ENCODE results near the gene SACM1L.

DNA sequence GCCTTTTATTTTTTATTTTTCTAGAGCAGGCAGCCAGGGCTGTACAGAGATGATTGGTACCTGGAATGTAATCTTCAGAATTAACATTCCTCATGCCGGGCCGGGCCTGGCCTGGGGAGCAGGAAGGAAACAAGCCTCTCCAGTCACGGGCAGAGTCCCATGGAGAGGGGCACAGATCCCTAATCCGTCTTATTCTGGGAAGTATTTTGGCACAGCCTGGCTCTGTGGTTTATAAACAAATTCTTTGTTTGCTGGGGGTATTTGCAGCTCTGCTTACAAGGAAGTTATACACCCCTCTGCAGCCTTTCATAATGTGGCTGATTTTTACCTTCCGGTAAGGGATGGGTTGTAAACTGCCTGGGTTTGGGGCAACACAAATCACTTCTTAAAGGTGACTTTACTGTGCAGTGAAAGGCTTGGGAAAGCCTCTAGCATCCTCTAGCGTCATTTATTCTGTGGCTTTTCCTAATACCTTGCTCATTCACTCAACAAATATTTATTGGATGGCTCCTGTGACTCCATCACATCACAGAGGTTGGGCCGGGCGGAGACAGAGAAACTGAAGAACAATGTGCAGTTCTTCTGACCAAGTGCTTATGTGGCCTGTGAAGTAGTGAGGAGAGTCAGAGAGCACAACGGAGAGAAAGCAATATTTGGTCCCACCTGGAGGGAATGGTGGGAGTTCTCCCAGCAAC, 104.4 kb downstream of the SACM1L start:
- no peak for TF ChIP-seq TCF7L2 (IDR thresholded peaks at IDR 0.05; ENCODE audit: low read depth, low read length)
- TF ChIP-seq, protein P1, sequence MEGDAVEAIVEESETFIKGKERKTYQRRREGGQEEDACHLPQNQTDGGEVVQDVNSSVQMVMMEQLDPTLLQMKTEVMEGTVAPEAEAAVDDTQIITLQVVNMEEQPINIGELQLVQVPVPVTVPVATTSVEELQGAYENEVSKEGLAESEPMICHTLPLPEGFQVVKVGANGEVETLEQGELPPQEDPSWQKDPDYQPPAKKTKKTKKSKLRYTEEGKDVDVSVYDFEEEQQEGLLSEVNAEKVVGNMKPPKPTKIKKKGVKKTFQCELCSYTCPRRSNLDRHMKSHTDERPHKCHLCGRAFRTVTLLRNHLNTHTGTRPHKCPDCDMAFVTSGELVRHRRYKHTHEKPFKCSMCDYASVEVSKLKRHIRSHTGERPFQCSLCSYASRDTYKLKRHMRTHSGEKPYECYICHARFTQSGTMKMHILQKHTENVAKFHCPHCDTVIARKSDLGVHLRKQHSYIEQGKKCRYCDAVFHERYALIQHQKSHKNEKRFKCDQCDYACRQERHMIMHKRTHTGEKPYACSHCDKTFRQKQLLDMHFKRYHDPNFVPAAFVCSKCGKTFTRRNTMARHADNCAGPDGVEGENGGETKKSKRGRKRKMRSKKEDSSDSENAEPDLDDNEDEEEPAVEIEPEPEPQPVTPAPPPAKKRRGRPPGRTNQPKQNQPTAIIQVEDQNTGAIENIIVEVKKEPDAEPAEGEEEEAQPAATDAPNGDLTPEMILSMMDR (IDR thresholded peaks at IDR 0.05), result no peak; the same call in 1 of the 2 replicates
- TF ChIP-seq, protein P2, sequence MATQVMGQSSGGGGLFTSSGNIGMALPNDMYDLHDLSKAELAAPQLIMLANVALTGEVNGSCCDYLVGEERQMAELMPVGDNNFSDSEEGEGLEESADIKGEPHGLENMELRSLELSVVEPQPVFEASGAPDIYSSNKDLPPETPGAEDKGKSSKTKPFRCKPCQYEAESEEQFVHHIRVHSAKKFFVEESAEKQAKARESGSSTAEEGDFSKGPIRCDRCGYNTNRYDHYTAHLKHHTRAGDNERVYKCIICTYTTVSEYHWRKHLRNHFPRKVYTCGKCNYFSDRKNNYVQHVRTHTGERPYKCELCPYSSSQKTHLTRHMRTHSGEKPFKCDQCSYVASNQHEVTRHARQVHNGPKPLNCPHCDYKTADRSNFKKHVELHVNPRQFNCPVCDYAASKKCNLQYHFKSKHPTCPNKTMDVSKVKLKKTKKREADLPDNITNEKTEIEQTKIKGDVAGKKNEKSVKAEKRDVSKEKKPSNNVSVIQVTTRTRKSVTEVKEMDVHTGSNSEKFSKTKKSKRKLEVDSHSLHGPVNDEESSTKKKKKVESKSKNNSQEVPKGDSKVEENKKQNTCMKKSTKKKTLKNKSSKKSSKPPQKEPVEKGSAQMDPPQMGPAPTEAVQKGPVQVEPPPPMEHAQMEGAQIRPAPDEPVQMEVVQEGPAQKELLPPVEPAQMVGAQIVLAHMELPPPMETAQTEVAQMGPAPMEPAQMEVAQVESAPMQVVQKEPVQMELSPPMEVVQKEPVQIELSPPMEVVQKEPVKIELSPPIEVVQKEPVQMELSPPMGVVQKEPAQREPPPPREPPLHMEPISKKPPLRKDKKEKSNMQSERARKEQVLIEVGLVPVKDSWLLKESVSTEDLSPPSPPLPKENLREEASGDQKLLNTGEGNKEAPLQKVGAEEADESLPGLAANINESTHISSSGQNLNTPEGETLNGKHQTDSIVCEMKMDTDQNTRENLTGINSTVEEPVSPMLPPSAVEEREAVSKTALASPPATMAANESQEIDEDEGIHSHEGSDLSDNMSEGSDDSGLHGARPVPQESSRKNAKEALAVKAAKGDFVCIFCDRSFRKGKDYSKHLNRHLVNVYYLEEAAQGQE (IDR thresholded peaks at IDR 0.05; ENCODE audit: insufficient read depth in 1 of 2, low read depth in 2 of 2, low read length in 1 of 2), result no peak
- no peak for TF ChIP-seq POLR2AphosphoS5 (IDR thresholded peaks at IDR 0.05; ENCODE audit: low read depth, low read length)

Measured in Panc1 (cell line).